Mesendoderm (in vitro differentiated cells): ENCODE results near the gene MED16.

ENCODE experiments used
- DNase-seq: peaks from one replicate; pipeline ENCODE4 v3.0.0; 2013
- H2AK5ac ChIP-seq: 2 replicates; pipeline ENCODE4 v1.6.1; 2013; ENCODE audit warnings: low read length, inconsistent platforms
- H2BK120ac ChIP-seq: 2 replicates; pipeline ENCODE4 v1.6.1; 2013; ENCODE audit warnings: low read depth, mild to moderate bottlenecking, low read length, moderate library complexity, mixed read lengths
- H2BK15ac ChIP-seq: replicated peaks from 2 replicates; pipeline ENCODE4 v1.6.1; 2013; ENCODE audit warnings: low read depth, mild to moderate bottlenecking, moderate library complexity
- H2BK5ac ChIP-seq: 2 replicates; pipeline ENCODE4 v1.6.1; 2013; ENCODE audit warnings: low read length, inconsistent platforms
- H3K18ac ChIP-seq: 2 replicates; pipeline ENCODE4 v1.6.1; 2013; ENCODE audit warnings: mild to moderate bottlenecking, low read length, mixed read lengths
- H3K23ac ChIP-seq: one replicate; pipeline ENCODE4 v1.6.1; 2013; ENCODE audit warnings: low read length
- H3K27ac ChIP-seq: 2 replicates; pipeline ENCODE4 v1.5.1; 2013; ENCODE audit warnings: low read depth, mild to moderate bottlenecking, inconsistent platforms, low read length, moderate library complexity
- H3K27me3 ChIP-seq: 2 replicates; pipeline ENCODE4 v1.6.1; 2013; ENCODE audit warnings: low read length, control low read depth, mild to moderate bottlenecking, inconsistent platforms; ENCODE audit not compliant: insufficient read depth, poor library complexity
- H3K36me3 ChIP-seq: 2 replicates; pipeline ENCODE4 v1.6.1; 2013; ENCODE audit warnings: low read length, inconsistent platforms; ENCODE audit not compliant: control insufficient read depth, insufficient read depth
- H3K4ac ChIP-seq: one replicate; pipeline ENCODE4 v1.6.1; 2013; ENCODE audit warnings: low read depth, mild to moderate bottlenecking, low read length, moderate library complexity
- H3K4me1 ChIP-seq: 2 replicates; pipeline ENCODE4 v1.6.1; 2013; ENCODE audit warnings: low read depth, low read length, inconsistent platforms; ENCODE audit not compliant: control insufficient read depth
- H3K4me2 ChIP-seq: 2 replicates; pipeline ENCODE4 v1.6.1; 2013; ENCODE audit warnings: low read length
- H3K4me3 ChIP-seq: 2 replicates; pipeline ENCODE4 v1.5.1; 2013; ENCODE audit warnings: mild to moderate bottlenecking, low read length
- H3K56ac ChIP-seq: one replicate; pipeline ENCODE4 v1.6.1; 2013; ENCODE audit warnings: low read length
- H3K79me1 ChIP-seq: 2 replicates; pipeline ENCODE4 v1.6.1; 2013; ENCODE audit warnings: low read length, inconsistent platforms
- H3K79me2 ChIP-seq: 2 replicates; pipeline ENCODE4 v1.6.1; 2013; ENCODE audit warnings: mild to moderate bottlenecking, low read length; ENCODE audit not compliant: control insufficient read depth, insufficient read depth
- H3K9ac ChIP-seq: 2 replicates; pipeline ENCODE4 v1.6.1; 2013; ENCODE audit warnings: low read length, inconsistent platforms
- H4K5ac ChIP-seq: one replicate; pipeline ENCODE4 v1.6.1; 2013; ENCODE audit warnings: low read length
- H4K8ac ChIP-seq: one replicate; pipeline ENCODE4 v1.6.1; 2013; ENCODE audit warnings: low read depth, mild to moderate bottlenecking, control low read depth, low read length, moderate library complexity
- WGBS: extraction: QIAGEN DNeasy Blood & Tissue Kit; methylation state at CpG from one replicate; pipeline ENCODE4 v1.1.7; 2013; ENCODE audit warnings: low lambda C conversion rate, missing lambda C conversion rate; ENCODE audit not compliant: insufficient coverage; ENCODE audit errors: extremely low coverage; 5-methylcytosine and 5-hydroxymethylcytosine counted together

The MED16 gene

DNA sequence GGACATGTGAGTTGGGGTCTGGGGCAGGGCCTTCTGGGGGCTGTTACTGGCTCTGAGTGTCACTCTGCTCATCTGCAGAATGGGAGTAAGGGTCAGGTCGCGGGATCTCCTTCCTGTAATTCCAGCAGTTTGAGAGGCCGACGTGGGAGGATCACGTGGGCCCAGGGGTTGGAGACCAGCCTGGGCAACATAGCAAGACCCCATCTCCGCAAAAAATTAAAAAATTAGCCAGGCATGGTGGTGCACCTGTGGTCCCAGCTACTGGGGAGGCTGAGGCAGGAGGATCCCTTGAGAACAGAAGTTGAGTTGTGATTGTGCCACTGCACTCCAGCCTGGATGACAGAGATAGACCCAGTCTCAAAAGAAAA lies 36.9 kb upstream of the MED16 start:
- peaks cover 55% of the 10 kb centered on the region for H3K79me2 ChIP-seq
- no peak overlapping the region for H4K5ac ChIP-seq
- H3K4ac ChIP-seq, result no peak overlapping the region
- H3K4me3 ChIP-seq, result no peak overlapping the region
- H3K27ac ChIP-seq, result no peak overlapping the region
- H2BK5ac ChIP-seq, result no peak overlapping the region
- no CpG with 5 or more reads among the region's 6 CpGs for WGBS
- H3K23ac ChIP-seq, result no peak overlapping the region
- H3K4me2 ChIP-seq, result no peak overlapping the region
- no peak overlapping the region for H3K18ac ChIP-seq
- H3K36me3 ChIP-seq, result peaks cover 2% of the 10 kb centered on the region
- no peak for DNase-seq
- H2AK5ac ChIP-seq, result no peak overlapping the region
- H3K9ac ChIP-seq, result no peak overlapping the region
- H3K4me1 ChIP-seq, result no peaks in the 10 kb centered on the region
- no peak overlapping the region for H4K8ac ChIP-seq
- H2BK120ac ChIP-seq, result no peak overlapping the region
- H3K27me3 ChIP-seq, result no peaks in the 10 kb centered on the region
- no peak overlapping the region for H3K56ac ChIP-seq
- no peak overlapping the region for H2BK15ac ChIP-seq
- H3K79me1 ChIP-seq, result peaks cover 6% of the 10 kb centered on the region

DNA sequence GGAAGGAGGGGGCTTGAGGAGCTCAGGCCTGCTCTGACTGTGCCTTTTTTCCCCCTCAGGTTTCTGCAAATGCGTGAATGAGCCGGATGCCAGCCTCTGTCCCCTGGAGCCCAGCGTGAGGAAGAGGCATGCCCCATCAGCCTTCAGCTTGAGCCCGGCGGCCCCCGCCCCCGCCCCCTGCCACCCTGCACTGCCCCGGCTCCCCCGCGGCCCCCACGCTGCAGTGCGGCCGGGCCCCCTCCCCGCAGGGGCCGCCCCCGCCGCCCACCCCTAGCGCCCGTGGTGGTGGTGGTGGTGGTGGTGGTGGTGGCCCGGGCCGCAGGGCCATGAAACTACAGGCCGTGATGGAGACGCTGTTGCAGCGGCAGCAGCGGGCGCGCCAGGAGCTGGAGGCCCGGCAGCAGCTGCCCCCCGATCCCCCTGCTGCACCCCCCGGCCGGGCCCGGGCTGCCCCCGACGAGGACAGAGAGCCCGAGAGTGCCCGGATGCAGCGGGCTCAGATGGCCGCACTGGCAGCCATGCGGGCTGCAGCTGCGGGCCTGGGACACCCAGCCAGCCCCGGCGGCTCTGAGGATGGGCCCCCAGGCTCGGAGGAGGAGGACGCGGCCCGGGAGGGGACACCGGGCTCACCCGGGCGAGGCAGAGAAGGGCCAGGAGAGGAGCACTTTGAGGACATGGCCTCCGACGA lies 36.4 kb upstream of the MED16 start:
- no peak for DNase-seq
- Histone ChIP-seq H3K79me2 (peaks cover 51% of the 10 kb centered on the region), H3K56ac (no peak overlapping the region), H4K8ac (no peak overlapping the region), H3K9ac (no peak overlapping the region), H3K4me2 (no peak overlapping the region), H2BK15ac (no peak overlapping the region), H3K18ac (no peak overlapping the region), H3K4me3 (no peak overlapping the region), H2BK5ac (no peak overlapping the region), H3K4me1 (no peaks in the 10 kb centered on the region), H3K27me3 (no peaks in the 10 kb centered on the region), H3K27ac (no peak overlapping the region), H3K36me3 (peaks cover 2% of the 10 kb centered on the region), H2BK120ac (no peak overlapping the region), H2AK5ac (no peak overlapping the region), H3K4ac (no peak overlapping the region), H3K23ac (no peak overlapping the region), H3K79me1 (peaks cover 6% of the 10 kb centered on the region), H4K5ac (no peak overlapping the region)
- no CpG with 5 or more reads among the region's 51 CpGs for WGBS

DNA sequence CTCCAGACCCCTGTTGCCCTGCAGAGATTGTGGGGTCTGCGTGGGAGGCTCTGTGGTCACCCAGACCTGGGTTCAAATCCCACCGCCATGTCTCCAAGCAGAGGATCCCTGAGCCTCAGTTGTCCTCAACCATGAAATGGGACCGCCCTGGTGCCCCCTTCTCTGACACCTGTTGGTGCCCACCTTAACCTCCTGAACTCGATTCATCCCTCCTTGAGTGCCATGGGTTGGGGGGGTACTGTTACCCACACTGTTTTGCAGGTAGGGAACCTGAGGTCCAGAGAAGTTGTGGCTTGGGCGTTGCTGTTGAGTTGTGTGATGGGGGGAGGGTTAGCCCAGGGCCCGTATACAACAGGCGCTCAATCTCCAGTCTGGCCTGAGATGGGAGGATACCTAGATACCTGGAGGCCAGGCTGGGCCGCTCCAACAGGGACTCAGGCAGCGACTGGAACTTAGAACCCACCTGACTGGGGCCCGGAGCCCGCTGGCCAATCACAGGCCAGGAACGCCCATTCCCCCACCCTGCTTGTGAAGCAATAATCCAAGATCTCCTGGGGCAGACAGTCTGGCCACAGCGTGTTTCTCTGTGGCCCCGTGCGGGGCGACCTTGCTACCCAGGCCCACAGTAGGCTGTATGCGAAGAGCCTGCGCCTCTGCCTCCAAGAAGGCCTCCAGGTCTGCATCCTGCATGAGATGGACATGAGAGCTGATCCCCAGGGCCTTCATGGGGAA lies 35.6 kb upstream of the MED16 start:
- Histone ChIP-seq H4K8ac (no peak overlapping the region), H3K18ac (no peak overlapping the region), H3K79me1 (peaks cover 6% of the 10 kb centered on the region), H2AK5ac (no peak overlapping the region), H3K4ac (no peak overlapping the region), H3K79me2 (peaks cover 44% of the 10 kb centered on the region), H3K4me2 (no peak overlapping the region), H3K27me3 (no peaks in the 10 kb centered on the region), H2BK15ac (no peak overlapping the region), H3K27ac (no peak overlapping the region), H3K23ac (no peak overlapping the region), H2BK5ac (no peak overlapping the region), H4K5ac (no peak overlapping the region), H3K4me1 (no peaks in the 10 kb centered on the region), H2BK120ac (no peak overlapping the region), H3K56ac (peak overlapping the region; percentile 15), H3K36me3 (peaks cover 2% of the 10 kb centered on the region), H3K9ac (peak overlapping the region; percentile 27), H3K4me3 (no peak overlapping the region)
- WGBS, result no CpG with 5 or more reads among the region's 18 CpGs
- DNase-seq, result no peak

DNA sequence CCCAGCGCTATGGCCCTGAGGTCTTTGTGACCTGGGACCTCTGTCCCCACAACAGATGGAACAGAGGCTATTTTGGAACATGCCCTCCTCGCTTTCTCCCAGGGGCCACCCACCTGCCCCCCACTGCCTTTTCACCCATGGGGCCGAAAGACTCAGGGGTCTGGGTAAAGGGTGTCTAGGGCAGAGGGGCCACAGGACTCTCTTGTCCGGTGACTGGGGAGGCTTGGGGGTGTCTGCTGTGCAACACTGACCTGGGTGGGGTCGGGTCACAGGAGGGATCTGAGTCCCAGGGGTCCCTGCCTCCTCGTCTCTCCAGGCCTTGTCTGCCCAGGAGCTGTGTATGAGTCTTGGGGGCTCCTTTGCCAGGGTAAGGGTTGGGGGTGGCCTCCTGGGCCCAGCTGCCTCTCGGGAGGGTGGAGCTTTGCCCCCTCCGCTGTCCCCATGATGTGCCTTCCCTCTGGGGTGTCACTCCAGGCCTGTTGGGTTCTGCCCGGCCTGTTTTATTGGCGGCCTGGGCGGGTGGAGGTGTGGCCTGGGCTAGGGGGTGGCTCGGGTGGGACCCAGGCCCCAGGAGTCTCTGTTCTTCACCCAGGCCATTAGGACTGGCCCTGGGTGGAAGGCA lies 34.9 kb upstream of the MED16 start:
- no peak for DNase-seq
- peak overlapping the region; percentile 36 for H3K27ac ChIP-seq

DNA sequence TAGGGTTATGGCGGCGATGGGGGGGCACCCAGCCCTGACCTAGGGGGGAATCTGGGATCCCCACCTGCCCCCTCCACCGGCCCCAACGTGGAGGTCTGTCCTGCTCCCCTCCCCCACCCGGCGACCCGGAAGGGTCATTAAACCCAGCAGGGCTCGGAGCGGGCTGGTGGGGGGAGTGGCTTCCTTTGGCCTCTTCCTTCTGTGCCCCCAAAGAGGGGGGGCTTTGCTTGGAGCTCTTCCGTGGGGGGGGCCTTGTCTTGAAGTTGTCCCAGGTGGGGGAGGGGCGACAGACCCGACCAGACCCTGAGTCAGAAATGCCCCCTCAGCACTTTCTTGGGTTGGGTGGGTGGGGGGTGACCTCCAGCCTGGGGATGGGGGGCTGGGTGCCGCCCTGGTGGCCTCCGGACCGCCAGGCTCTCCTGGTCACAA lies 34.4 kb upstream of the MED16 start:
- peaks cover 2% of the 10 kb centered on the region for H3K36me3 ChIP-seq
- peak overlapping the region; percentile 96 for H2BK120ac ChIP-seq
- H2BK15ac ChIP-seq, result no peak overlapping the region
- H3K4me2 ChIP-seq, result peak overlapping the region; percentile 29
- peak overlapping the region; percentile 92 for H3K27ac ChIP-seq
- H3K4me3 ChIP-seq, result peak overlapping the region; percentile 22
- no peak overlapping the region for H3K23ac ChIP-seq
- peak; percentile 67 for DNase-seq
- no CpG with 5 or more reads among the region's 15 CpGs for WGBS
- H3K9ac ChIP-seq, result peak overlapping the region; percentile 78
- H3K4me1 ChIP-seq, result no peaks in the 10 kb centered on the region
- H2BK5ac ChIP-seq, result peak overlapping the region; percentile 49
- no peak overlapping the region for H4K5ac ChIP-seq
- H4K8ac ChIP-seq, result peak overlapping the region; percentile 76
- peak overlapping the region; percentile 89 for H3K56ac ChIP-seq
- H3K79me1 ChIP-seq, result peaks cover 6% of the 10 kb centered on the region
- no peaks in the 10 kb centered on the region for H3K27me3 ChIP-seq
- no peak overlapping the region for H2AK5ac ChIP-seq
- peaks cover 32% of the 10 kb centered on the region for H3K79me2 ChIP-seq
- H3K4ac ChIP-seq, result peak overlapping the region; percentile 99
- H3K18ac ChIP-seq, result peak overlapping the region; percentile 100

More for the DNA sequence above, 34.9 kb upstream of the MED16 start:
- H2AK5ac ChIP-seq, result no peak overlapping the region
- H2BK15ac ChIP-seq, result no peak overlapping the region
- no CpG with 5 or more reads among the region's 12 CpGs for WGBS
- peaks cover 6% of the 10 kb centered on the region for H3K79me1 ChIP-seq
- H3K4ac ChIP-seq, result peak overlapping the region; percentile 99
- H2BK5ac ChIP-seq, result peak overlapping the region; percentile 49
- no peak overlapping the region for H4K5ac ChIP-seq
- H4K8ac ChIP-seq, result peak overlapping the region; percentile 76
- no peaks in the 10 kb centered on the region for H3K4me1 ChIP-seq
- H3K36me3 ChIP-seq, result peaks cover 2% of the 10 kb centered on the region
- H3K56ac ChIP-seq, result peak overlapping the region; percentile 89
- peak overlapping the region; percentile 18 for H3K4me2 ChIP-seq
- peak overlapping the region; percentile 100 for H3K18ac ChIP-seq
- peak overlapping the region; percentile 78 for H3K9ac ChIP-seq
- no peak overlapping the region for H3K4me3 ChIP-seq
- no peaks in the 10 kb centered on the region for H3K27me3 ChIP-seq
- H2BK120ac ChIP-seq, result peak overlapping the region; percentile 96
- H3K79me2 ChIP-seq, result peaks cover 37% of the 10 kb centered on the region
- peak overlapping the region; percentile 45 for H3K23ac ChIP-seq
